K562 (cell line): ENCODE measurements around the gene CASKIN1. TPM values are rescaled to one million over a fixed set of nuclear protein-coding genes. Genes with fewer than 3 reads are reported as not detected.

ENCODE experiments used
- GABPB1 ChIP-seq: sonication (generic); formaldehyde crosslinking; IDR thresholded peaks from 2 replicates; pipeline ENCODE4 v1.8.0; 2022; ENCODE audit warnings: mild to moderate bottlenecking, missing genetic modification reagents
- ZNF639 ChIP-seq, 2 experiments: fragments of 200-800 bp in 1 of 2; sonication (Bioruptor generic) in 1 of 2; sonication (generic) in 1 of 2; formaldehyde crosslinking in 1 of 2; IDR thresholded peaks in 1 of 2; conservative IDR thresholded peaks in 1 of 2; 2 replicates each; pipeline versions ENCODE4 v1.5.0 to v1.6.1; 2016 to 2020; ENCODE audit warnings: missing compliant biosample characterization in 1 of 2, missing genetic modification characterization in 1 of 2, missing genetic modification reagents in 1 of 2
- polyA plus RNA-seq, 8 experiments: library from polyadenylated mRNA; depleted of rRNA in 4 of 8; stranded (reverse) in 5 of 8; unstranded in 3 of 8; fragments of >200 nt; fragmentation: Nextera tagmentation in 2 of 8; fragmentation: Illumina TruSeq in 1 of 8; extraction: Ambion mirVana in 2 of 8; extraction: Trizol in 1 of 8; gene quantifications; 2 replicates each; pipeline versions ENCODE4 v1.2.1 to v1.2.3, GENCODE V29; 2011 to 2014; ENCODE audit warnings: inconsistent platforms in 1 of 8, missing spikeins in 1 of 8
- total RNA-seq, 7 experiments: library from RNA; depleted of rRNA in 6 of 7; stranded (reverse); fragments of >200 nt in 6 of 7; fragmentation: Illumina TruSeq in 2 of 7; extraction: Trizol in 2 of 7; gene quantifications; 2 replicates each; pipeline versions ENCODE4 v1.2.1 to v1.2.3, GENCODE V29; 2011 to 2021; ENCODE audit warnings: low replicate concordance in 1 of 7
- TF ChIP-seq, protein P1 (sequence below): fragments of 450-650 bp; IDR thresholded peaks from 2 replicates; pipeline ENCODE4 v1.6.1; 2016; ENCODE audit warnings: mild to moderate bottlenecking, moderate library complexity

CASKIN1 gene
- total and polyA plus RNA-seq, 9 of the 15 experiments (the other 6 are each of a cell fraction or from before 2014, with no cell fraction given): 0.15 to 4.5 (median 1.5) TPM; not detected in 2

- TF ChIP-seq, protein P1, sequence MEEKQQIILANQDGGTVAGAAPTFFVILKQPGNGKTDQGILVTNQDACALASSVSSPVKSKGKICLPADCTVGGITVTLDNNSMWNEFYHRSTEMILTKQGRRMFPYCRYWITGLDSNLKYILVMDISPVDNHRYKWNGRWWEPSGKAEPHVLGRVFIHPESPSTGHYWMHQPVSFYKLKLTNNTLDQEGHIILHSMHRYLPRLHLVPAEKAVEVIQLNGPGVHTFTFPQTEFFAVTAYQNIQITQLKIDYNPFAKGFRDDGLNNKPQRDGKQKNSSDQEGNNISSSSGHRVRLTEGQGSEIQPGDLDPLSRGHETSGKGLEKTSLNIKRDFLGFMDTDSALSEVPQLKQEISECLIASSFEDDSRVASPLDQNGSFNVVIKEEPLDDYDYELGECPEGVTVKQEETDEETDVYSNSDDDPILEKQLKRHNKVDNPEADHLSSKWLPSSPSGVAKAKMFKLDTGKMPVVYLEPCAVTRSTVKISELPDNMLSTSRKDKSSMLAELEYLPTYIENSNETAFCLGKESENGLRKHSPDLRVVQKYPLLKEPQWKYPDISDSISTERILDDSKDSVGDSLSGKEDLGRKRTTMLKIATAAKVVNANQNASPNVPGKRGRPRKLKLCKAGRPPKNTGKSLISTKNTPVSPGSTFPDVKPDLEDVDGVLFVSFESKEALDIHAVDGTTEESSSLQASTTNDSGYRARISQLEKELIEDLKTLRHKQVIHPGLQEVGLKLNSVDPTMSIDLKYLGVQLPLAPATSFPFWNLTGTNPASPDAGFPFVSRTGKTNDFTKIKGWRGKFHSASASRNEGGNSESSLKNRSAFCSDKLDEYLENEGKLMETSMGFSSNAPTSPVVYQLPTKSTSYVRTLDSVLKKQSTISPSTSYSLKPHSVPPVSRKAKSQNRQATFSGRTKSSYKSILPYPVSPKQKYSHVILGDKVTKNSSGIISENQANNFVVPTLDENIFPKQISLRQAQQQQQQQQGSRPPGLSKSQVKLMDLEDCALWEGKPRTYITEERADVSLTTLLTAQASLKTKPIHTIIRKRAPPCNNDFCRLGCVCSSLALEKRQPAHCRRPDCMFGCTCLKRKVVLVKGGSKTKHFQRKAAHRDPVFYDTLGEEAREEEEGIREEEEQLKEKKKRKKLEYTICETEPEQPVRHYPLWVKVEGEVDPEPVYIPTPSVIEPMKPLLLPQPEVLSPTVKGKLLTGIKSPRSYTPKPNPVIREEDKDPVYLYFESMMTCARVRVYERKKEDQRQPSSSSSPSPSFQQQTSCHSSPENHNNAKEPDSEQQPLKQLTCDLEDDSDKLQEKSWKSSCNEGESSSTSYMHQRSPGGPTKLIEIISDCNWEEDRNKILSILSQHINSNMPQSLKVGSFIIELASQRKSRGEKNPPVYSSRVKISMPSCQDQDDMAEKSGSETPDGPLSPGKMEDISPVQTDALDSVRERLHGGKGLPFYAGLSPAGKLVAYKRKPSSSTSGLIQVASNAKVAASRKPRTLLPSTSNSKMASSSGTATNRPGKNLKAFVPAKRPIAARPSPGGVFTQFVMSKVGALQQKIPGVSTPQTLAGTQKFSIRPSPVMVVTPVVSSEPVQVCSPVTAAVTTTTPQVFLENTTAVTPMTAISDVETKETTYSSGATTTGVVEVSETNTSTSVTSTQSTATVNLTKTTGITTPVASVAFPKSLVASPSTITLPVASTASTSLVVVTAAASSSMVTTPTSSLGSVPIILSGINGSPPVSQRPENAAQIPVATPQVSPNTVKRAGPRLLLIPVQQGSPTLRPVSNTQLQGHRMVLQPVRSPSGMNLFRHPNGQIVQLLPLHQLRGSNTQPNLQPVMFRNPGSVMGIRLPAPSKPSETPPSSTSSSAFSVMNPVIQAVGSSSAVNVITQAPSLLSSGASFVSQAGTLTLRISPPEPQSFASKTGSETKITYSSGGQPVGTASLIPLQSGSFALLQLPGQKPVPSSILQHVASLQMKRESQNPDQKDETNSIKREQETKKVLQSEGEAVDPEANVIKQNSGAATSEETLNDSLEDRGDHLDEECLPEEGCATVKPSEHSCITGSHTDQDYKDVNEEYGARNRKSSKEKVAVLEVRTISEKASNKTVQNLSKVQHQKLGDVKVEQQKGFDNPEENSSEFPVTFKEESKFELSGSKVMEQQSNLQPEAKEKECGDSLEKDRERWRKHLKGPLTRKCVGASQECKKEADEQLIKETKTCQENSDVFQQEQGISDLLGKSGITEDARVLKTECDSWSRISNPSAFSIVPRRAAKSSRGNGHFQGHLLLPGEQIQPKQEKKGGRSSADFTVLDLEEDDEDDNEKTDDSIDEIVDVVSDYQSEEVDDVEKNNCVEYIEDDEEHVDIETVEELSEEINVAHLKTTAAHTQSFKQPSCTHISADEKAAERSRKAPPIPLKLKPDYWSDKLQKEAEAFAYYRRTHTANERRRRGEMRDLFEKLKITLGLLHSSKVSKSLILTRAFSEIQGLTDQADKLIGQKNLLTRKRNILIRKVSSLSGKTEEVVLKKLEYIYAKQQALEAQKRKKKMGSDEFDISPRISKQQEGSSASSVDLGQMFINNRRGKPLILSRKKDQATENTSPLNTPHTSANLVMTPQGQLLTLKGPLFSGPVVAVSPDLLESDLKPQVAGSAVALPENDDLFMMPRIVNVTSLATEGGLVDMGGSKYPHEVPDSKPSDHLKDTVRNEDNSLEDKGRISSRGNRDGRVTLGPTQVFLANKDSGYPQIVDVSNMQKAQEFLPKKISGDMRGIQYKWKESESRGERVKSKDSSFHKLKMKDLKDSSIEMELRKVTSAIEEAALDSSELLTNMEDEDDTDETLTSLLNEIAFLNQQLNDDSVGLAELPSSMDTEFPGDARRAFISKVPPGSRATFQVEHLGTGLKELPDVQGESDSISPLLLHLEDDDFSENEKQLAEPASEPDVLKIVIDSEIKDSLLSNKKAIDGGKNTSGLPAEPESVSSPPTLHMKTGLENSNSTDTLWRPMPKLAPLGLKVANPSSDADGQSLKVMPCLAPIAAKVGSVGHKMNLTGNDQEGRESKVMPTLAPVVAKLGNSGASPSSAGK: no peak
- TF ChIP-seq GABPB1 (CRISPR knock-in tag): no peak
- no peak for TF ChIP-seq ZNF639 (CRISPR knock-in tag; conservative IDR thresholded peaks at IDR 0.05 in 1 of 2, IDR thresholded peaks at IDR 0.05 in 1 of 2)
These were observed 3.3 kb upstream of the CASKIN1 start (continued) for GRCh38 chr16:2199621-2200139.
